Fibroblast of skin of right biceps (primary cell): ENCODE results near the gene TCP10L.
"Not testable (repeated sequence)": the region's sequence is repeated elsewhere in the genome, so short reads cannot be mapped to it uniquely, and the experiment has no call there.

Experiments
- DNase-seq: peaks from one replicate; pipeline ENCODE4 v3.0.0-alpha.2; 2013

The TCP10L gene

DNA sequence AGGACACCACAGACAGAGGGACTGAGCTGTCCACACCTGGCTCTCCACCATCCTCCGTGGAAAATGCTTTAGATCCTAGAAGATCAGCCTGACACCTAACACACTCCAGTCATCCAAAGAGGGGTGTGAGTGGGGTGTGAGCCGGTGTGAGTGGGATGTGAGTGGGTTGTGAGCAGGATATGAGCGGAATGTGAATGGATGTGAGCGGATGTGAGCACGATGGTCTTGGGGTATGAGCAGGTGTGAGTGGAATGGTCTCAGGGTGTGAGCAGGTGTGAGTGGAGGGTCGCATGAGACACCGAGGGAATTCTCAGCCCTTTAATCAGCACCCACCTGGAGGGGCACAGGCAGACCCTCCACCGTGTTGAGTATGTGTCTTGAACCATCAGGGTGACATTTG is 851 bp downstream of the TCP10L start:
- no peak for DNase-seq

DNA sequence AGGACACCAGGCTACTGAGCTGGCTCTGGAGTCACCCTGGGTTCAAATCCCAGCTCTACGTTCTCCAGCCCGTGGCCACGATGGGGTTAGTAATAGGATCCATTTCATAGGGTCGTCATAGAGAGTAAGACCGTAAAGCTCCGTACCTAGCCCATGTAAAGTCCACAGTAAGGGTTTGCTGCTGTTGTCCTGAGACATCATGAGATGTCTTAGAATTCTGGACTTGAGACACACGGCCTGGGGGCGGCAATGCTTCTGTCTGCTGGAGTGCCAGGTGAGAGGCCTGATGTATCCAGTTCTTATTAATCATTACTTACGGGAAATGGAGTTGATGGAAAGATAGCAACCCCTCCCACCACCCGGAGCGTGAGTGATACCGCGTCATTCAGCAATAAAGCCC is 3.6 kb downstream of the TCP10L start:
- no peak for DNase-seq

DNA sequence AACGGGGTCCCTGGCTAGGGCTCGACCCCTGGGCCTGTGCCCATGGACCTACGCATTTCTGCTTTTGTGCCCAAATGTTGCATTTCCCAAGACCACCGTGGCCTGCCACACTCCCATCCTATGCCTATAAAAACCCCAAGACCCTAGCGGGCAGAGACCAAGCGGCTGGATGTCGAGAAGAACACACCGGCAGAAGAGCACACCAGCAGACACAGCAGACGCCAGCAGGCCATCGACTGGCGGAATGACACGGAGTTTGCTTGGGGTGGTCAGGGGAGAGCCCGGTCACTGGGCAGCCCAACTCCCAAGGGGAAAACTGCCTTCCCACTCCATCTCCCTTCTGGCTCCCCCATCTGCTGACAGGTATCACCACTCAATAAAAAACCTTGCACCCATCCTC is 4.4 kb downstream of the TCP10L start:
- DNase-seq: no peak

DNA sequence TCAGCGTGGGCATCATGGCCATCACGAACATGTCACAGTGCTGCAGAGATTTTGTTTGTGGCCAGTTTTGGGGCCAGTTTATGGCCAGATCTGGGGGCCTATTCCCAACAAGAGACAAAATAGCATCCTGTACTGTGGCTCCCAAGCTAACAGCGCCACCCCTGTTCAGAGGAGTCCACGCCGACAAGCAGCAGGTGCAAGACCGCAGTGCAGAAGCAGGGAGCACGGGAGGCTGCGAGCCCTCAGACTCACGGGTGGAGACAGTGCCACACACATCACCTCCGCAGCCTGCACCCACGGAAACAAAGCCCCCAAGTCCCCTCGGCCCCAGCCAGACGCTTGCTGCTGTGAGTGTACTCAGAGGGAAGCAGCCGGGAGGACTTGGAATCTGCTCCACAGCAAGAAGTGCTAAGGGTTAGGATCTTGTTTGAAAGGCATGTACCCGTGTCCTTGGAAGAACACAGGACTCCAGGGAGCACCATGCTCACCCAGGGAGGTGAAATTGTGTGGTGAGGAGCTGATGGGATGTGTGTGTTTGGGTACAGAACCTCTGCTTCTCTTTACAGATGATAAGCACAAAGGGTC is 7.1 kb downstream of the TCP10L start:
- no peak for DNase-seq

DNA sequence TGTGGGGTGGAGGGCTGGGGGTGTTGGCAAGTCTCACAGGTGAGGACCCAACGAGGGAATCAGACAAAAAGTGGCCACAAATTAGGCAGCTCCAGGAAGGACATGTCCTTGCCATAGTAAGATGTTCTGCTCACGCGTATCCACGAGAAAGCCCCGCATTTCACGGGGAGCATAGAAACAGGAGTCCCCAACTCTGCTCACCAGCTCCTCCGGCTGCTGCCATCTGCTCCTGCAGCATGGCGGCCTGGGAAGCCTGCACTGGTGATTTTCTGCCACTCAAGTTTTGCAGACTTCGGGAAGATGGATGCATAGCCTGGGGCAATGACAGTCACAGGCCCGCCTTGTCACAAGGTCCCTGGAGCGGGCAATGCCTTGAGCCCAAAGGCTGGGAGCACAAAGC is 9.3 kb downstream of the TCP10L start:
- no peak for DNase-seq

DNA sequence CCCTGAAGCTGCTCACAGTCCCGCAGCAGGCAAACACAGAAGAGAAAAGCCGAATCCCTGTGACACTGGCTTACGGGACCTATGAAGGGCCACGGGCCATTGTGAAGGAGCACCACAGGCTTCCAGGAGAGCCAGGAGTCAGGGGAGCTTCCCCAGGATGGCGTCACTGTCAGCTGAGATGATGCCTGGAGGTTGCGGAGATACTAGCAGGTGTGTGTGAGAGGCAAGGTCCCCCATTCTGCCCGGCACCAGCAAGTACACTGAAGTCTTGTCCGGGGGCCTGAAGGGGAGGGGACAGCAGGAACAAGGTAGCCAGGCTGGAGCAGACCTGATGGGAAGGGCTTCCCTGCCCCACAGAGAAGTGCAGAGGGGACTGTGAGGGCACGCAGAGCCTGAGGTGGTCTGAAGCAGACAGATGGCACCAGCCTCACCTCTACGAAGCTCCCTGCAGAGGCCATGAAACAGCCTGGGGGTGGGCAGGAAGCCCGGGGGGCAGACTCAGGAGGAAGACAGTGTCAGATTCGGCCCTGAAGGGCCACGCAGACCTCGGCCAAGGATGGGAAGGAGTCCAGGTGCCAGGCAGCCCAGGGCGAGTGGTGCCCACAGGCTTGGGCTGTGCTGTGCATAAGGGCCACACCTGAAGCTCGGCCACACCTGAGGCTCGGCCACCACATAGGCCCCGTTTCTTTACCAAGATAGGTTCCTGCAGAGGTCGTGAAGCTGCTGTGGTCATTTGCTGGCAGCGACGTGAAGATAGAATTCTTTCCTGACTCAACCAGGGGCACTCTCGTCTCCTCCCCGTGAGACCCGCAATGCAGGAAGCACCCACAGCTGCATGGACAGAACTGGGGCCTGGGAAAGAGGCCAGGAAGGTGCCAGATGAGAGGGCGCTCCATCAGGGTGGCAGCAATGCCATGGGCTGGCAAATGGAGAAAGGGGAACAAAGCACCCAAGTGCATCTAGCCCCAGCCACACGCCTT is 10.1 kb downstream of the TCP10L start:
- DNase-seq: no peak

DNA sequence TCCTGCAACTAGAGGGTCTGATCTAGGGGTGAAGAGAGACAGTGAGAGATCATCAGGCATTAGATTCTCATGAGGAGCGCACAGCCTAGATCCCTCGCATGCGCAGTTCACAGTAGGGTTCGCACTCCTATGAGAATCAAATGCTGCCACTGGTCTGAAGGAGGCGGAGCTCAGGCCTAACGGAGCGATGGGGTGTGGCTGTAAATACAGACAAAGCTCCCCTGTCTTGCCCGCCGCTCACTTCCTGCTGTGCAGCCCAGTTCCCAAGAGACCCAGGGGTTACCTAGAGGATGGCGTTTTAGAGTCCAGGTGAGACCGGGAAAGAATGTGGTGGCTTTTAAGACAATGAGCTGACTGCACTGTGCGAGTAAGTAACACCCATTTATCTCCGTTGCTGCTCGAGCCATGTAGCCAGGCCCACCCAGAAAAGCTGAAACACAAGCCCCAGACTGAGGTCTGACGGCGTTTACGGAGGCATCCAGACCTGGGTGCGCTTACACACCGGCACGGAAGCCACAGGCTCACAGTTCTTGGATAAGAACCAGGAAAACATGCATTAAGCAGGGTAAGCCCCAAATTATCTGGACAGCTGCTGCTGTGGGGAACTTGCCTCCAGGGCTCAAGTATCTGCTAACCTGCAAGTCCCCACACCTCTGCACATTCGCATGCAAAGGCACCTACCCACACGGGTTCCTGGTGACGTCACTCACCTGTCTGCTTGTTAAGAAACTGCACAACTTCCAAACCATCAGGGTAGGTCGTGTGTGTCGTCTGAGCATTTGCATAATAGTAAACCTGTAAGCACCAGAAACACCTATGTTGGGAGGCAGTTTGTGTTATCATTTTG is 12.5 kb downstream of the TCP10L start:
- DNase-seq: no peak

DNA sequence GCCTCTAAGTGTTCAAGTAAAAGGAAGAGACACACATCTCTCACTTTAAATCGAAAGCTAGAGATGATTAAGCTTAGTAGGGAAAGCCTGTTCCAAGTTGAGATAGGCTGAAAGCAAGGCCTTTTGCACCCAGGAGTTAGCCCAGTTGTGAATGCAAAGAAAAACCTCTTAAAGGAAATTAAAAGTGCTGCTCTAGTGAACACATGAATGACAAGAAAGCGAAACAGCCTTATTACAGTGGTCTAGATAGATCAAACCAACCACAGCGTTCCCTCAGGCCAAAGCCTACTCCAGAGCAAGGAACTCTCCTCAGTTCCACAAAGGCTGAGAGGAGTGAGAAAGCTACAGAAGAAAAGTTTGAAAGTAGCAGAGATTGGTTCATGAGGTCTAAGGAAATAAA is 14.9 kb downstream of the TCP10L start:
- no peak for DNase-seq

DNA sequence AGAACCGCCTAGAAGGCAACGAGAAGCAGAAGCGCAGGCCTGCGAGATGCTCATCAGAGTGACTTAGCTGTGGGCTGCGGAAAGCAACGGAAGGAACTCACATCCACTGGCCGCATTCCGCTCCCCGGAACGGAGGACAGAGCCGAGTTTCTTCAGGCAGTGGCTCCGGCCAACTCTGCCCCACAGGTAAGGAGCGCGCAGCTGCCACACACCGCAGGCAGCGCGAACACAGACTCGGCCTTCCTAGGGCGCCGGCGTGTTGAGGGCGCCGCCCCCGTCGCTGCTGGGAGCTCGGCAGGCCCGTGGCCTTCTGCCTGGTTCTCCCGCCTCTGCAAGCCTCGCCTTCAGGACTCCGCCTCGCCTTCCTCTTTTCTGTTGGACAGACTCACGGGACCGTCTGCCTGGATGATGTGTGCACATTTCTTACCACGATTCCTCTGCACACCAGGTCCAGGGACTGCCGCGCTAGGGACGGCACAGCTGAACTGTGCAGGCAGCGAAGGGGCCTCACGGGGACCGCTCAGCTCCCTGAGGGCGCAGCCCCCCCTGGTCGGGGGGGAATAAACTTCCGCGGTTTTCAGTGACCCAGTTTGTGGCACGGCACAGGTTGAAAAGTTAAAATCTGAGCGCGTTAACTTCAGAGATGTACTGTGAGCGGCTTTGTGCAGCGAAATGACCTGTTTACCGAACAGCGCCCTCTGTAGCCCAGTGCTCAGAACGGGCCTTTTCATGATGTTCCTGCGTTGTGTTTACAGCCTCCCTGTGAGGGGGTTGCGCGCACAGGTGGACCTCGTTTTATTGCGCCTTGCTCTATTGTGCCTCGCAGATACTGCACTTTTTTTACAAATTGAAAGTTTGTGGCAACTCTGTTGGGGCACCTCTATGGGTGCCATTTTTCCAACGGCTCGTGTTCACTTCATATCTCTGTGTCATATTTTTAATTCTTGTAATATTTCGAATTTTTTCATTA is 15.8 kb downstream of the TCP10L start:
- peak; percentile 72 for DNase-seq

DNA sequence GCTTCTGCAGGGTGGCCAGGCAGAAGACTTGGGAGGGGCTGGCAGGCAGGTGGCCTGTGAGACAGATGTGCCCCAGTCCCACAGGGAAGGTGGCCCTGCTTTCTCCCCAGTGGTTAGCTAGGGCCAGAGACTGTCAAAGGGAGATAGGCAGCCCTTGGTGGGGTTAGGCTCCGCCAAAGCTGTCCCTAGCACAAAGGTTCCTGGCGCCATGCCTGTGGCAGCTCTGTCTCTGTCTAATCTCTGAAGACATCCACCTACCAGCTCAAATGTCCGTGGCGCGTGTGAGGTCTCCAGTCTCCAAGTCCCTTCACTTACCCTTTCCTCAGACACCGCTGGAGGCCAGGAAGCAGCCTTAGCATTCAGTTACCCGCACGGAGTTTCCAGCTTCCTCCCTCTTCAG is 17.7 kb downstream of the TCP10L start:
- DNase-seq: no peak

DNA sequence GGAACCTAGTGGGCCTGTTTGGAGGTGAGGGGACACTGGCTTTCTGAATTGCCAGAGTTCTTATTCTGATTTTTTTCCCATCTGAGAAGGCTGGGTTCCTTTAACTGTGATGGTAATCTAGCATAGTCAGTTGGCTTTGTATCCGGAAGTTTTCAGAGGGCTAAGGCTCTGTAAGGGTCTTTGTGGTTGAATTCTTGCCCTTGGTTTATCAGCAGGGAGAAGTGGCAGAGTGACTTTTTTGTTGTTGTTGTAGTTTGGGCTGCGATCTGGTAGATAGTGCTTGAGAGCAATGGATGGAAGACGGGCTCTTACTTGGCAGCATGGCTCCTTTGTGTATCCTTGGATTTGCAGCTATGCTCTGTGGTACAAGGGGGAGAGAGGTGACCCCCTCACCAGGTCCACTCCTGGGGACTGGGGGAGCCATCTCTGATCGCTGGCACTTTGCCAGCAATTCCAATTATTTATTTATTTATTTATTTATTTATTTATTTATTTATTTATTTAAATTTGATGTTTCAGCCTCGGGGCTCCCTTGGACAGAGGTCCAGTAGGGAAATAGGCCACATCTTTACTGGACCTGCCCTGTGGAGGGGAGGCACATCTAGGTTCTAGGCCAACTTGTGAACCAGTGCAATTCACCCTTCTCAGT is 18.5 kb downstream of the TCP10L start:
- DNase-seq: no peak

DNA sequence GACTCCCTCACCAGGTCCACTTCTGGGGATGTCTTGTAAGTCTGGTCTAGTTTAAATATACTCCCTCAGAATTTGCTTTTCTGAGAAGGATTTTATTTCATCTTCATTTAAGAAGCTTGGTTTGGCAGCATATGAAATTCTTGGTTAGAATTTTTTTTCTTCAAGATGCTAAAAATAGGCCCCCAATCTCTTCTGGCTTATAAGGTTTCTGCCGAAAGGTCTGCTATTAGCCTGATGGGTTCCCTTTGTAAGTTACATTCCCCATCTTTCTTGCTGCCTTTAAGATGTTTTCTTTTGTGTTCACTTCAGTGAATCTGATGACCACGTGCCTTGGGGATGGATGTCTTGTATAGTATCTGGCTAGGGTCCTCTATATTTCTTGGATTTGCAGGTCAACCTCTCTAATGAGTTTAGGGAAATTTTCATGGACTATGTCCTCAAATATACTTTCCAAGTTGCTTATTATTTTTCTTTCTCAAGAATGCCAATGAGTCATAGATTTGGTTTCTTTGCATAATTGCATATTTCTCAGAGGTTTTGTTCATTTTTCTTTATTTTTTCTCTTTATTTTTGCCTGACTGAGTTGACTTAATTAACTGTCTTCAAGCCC is 19.4 kb downstream of the TCP10L start:
- DNase-seq: peak; percentile 16

DNA sequence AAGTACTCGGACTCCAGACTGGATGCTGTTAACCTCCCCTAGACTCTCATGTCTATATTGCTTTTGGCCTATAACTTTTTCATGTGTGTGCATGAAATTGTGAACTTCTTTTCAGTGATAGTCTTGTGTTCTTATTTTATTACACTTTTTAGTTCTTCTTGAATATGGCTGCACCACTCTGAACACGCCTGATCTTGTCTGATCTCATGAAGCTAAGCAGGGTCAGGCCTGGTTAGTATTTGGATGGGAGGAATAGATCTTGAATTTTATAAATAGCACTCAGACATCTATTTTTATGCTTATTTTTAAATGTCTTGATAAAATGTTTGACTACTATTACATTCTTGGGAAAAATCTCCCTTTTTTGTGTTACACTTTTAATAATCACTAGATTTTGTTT is 22.4 kb downstream of the TCP10L start:
- DNase-seq: no peak

DNA sequence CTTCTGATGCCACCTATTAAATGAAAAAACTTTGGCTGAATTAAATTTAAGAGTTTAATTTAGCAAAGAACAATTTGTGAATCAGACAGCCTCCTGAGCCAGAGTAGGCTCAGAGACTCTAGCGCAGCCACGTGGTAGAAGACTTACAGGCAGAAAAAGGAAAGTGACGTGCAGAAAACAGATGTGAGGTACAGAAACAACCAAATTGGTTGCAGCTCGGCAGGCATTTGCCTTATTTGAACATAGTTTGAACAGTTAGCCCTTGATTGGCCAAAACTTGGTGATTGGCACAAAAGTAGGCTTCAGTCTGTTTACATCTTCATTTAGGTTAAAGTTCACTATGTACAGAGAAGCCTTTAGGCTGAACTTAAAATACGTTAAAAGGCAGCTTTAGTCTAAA is 22.9 kb downstream of the TCP10L start:
- DNase-seq: peak; percentile 68

DNA sequence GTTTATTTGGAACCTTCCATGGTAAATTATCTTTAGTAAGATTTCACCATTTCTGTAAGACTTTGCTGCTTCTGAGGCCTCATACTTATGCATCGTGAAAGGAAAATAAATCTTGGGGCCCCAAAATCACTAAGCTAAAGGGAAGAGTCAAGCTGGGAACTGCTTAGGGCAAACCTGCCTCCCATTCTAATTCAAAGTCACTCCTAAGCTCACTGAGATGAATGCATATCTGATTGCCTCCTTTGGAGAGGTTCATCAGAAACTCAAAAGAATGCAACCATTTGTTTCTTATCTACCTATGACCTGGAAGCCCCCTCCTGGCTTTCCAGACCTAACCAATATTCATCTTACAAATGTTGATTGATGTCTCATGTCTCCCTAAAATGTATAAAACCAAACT is 23.8 kb downstream of the TCP10L start:
- not testable (repeated sequence) for DNase-seq

DNA sequence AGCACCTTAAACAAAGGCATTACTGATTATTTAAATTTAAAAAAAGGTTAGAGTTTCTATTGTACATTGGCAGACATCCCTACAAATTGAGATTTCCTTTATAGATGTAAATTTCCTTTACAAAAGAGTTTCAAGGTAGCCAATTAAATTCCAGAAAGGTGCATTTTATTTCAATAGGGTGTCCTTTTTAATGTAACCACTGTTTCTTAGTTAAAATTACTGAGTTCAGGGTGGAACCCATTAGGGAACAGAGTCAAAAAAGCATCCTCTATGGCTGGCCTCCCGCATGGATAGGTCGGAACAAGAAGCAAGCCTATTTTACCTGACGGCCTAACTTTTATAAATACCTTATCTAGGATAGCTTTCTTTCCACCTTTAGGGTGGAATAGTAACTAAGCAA is 24.4 kb downstream of the TCP10L start:
- DNase-seq: no peak

DNA sequence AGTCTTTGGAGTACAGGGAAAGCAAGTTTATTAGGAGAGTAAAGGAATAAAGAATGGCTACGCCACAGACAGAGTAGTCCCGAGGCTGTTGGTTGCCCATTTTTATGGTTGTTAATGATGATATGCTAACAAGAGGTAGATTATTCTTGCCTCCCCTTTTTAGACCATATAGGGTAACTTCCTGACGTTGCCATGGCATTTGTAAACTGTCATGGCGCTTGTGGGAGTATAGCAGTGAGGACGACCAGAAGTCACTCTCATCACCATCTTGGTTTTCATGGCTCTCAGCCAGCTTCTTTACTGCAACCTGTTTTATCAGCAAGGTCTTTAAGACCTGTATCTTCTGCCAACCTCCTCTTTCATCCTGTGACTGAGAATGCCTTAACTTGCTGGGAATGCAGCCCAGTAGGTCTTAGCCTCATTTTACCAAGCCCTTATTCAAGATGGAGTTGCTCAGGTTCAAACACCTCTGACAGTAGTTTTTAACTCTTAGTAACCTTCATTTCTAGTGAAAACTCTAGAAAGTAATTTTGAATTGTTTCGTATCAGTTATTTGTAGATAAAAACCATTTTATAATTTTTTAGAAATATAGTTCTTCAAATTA is 26.2 kb downstream of the TCP10L start:
- no peak for DNase-seq

DNA sequence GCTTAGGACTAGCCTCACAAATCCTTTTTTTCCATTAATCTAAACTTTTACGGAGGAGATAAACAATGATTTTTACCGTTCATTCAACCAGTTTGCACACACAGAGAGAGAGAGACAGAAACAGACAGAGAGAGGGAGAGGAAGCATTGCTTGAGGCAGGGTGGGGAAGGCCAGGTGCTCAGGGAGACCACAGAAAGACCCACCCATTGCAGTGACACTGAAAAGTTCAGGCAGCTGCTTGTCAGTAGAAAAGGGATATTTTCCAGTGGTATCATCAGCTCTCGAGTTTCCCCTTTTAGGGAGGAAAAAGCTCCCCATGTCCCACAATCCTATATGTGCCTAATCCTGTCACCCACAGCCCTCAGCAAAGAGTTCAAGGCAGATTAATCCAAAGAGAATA is 27.2 kb downstream of the TCP10L start:
- no peak for DNase-seq

DNA sequence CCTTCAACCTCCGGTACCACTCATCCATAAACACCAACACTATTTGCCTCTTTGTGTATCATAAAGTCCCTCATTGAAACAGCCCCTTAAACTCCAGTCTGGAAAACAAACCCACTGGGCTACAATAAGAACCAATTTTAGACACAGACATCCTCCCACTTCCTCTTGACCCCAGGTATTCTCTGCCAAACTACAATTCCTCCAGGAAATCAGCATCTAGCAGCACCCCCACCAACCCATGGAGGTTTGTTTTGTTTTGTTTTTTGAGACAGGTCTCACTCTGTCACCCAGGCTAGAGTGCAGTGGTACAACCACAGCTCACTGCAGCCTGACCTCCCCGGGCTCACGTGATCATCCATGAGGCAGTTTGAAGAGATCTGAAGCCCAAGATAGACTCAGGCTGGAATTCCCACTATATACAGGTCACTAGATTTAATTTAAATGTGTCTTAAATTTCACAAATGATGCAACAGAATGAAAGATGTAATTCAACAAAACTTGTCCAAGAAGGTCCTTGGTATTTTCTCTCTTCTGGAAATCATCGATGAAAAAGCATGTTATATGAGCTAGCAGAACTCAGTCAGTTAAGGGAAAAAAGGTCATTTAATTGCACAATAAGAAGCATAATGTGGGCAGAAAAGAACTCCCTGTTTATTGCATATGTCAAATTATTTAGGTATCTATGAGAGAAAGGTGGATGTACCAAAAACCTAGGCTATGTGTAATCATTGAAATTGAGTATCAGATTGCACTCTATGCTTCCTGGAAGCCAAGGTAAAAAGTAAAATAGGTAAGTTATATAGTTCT is 30.3 kb downstream of the TCP10L start:
- peak; percentile 18 for DNase-seq

DNA sequence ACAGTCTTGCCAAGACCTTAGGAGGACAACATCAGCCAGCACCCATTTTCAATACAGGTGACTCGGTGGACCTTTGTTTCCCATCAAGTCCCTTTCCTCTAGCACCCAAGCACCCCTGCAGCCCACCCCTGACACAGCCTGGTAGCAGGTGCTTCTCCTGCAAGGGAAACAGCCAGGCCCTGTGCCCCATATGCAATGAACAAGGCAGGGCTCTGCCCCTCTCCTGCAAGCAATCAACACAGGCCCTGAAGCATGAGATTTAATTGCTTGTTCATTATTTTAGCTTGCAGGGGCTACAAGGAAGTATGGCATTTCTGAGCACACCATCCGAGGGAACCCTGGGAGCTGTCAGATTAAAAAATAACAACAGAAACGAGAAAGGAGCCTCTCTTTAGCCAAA is 35.4 kb downstream of the TCP10L start:
- DNase-seq: no peak
